Amygdala (tissue), 56 donors: ENCODE measurements around the gene CPSF3.
"Not testable (repeated sequence)": the region's sequence is repeated elsewhere in the genome, so short reads cannot be mapped to it uniquely, and the experiment has no call there.

Experiments used
- DNase-seq, 56 donors: peaks; one replicate each; lab custom pipeline; 2025; lab: John Stamatoyannopoulos, UW

The CPSF3 gene

DNA sequence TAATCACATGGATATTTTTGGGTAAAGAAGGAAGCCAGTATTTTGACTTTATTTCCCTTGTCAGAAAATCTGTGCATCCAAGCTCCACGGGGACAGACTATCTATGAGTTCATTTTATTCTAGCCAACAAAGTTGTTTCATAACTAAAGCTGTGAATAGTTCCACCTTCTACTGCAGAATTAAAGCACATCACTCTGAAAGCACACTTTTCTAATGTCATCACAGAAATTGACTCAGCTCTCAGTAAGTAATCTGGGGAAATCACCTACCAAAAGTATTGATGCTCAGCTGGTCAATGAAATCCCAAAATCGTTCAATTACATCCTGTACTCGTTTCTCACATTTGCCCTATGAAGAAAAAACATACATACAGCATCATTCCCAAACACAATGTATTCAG, 70.0 kb downstream of the CPSF3 start:
- no peak for DNase-seq

DNA sequence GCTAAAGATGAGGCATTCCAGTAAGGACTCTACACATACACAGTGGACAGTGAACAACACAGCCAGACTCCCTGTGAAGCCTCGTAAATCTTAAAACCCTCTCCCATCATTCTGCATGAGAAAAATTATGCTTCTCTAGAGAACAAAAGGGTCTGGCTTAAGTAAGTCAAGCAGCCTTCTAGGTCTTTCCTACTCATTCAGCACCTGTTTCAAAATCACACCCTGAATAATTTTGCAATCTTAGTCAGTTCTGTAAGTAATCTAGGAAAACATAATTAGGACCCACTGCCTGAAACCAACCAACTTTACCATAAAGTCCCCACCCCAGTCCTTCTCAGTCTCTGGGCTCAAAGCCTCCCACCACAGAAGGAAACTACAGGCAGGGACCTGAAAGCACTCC, 70.6 kb downstream of the CPSF3 start:
- no peak for DNase-seq

DNA sequence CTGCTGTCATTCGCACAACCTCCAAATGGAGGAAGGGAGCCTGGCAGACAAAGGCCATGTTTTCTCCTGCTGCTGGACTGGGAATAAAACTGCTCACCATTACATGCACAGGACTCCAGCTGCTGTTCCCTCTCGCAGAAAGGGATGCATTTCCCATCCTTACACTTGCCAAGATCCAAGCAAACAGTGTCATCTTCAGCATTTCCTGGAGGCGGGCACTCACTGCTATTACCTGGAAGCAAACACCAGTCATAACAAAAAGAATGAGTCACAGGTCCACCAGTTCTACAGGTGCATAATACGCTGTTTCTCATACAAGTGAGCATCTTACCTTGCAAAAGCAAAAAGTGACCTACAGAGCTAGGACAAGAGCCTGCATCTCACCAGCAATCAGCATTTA, 73.6 kb downstream of the CPSF3 start:
- DNase-seq, result no peak

DNA sequence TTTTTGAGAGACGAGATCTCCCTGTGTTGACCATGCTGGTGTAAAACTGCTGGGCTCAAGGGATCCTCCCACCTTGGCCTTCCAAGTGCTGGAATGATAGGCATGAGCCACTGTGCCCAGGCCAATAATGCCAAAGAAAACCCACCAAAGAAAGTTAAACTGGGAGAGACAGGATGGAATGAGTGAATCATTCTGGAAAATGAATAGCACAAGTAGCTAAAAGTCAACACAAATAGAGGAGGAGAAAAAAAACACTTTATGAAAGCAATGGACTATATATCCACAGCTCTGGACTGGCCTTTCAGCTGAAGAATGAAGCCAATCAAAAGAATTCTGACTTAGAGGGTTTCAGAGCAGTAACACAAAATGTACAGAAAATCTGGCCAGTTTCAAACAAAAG, 74.8 kb downstream of the CPSF3 start:
- no peak for DNase-seq

DNA sequence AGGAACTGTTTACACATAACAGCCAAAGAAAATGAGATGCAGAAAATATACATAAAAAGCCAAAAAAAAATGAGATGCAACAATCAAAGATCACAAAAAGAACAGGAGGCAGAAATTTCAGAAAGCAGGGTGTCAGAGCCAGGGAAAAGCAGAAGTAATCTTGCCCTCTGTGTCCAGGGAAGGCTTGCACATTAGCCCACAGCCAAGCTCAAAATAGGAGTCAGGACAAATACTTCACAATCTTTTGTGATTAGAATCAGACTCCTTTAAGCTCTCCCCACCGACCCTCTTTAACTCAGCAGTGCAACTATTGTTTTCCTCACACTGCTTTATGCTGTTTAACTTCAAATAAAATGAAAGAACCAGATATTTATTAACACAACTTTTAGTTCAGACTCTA, 85.5 kb downstream of the CPSF3 start:
- DNase-seq, result no peak

DNA sequence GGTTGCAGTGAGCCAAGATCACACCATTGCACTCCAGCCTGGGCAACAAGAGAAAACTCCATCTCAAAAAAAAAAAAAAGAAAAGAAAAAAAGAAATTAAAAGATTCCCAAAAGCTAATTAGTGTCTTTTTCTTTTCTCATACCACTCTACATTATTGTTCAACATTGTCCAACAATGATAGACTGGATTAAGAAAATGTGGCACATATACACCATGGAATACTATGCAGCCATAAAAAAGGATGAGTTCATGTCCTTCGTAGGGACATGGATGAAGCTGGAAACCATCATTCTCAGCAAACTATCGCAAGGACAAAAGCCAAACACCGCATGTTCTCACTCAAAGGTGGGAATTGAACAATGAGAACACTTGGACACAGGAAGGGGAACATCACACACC, 90.5 kb downstream of the CPSF3 start:
- DNase-seq, result not testable (repeated sequence)

DNA sequence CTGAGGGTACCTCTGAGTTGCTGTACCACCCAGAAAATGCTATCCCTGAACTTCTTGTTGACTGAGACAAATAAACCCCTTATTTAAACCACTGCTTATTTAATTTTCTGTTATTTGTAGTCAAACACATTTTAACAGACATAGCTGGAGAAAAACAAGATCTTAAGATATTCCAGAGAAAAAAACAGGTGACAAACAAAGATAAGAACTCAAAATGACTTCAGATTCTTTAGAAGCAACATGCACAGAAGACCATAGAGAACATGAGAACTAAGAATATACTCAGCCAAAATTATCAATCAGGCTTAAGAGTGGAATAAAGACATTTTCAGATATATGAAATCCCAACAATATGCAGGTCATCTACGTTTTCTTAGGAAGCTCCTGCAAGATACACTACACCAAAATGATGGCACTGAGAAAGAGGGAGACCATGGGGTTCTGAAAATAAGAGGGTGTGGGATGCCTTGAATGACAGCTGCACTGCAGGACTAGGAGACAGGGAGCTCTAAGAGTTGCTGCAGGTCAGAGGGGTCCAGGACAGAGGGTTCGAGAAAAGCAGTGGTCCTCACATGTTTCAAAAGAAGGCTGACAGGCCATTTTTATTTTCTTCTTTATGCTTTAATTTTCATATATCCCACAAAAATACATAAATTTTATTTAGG, 93.8 kb downstream of the CPSF3 start:
- no peak for DNase-seq

DNA sequence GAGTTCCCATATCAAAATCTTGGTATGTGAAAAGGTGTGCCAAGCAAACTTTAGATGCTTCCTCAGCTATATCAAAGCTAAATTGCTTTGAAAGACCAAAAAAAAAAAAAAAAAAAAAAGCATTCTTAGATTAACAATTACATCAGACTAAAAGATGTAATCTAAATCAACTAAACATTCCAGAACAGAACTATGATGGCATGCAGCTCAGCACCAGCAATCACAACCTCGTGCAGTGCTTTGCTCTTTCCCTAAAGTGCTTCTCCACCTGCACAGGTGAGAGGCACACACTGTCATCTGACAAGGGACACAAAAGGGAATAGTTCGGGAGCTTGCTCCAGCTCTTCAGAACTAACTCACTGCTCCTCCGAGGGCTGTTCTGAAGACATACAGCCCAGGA, 94.7 kb downstream of the CPSF3 start:
- no peak for DNase-seq

DNA sequence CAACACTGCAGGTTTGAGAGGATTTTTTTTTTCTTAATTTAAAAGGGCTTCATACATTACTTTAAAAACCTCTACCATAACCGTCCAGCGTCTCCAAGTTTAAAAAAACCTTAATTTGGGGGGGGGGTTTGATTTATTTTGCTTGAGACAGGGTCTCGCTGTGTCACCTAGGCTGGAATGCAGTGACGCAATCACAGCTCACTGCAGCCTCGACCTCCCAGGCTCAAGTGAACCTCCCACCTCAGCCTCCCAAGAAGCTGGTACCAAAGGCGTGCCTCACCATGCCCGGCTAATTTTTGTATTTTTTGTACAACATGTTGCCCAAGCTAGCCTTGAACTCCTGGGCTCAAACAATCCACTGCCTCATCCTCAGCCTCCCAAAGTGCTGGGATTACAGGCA, 95.3 kb downstream of the CPSF3 start:
- no peak for DNase-seq

DNA sequence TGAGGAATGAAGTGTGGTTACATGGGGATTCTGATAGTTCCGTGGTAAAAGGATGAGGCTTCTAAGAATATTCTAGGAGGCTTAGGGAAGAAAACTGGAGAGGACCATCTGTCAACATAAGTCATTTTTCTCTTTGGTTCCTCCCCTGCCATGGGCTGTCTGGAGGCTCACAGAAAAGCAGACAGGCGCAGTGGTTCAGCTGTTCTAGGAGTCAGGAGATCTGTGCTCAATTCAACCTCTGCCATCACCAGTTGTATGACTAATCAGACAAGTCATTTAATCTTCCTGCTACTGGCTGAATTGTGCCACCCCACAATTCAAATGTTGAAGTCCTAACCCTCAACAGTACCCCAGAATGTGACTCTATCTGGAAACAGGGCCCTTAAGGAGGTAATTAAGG, 95.8 kb downstream of the CPSF3 start:
- no peak for DNase-seq
